ENCODE measurements around the gene HSPA4.

- TF ChIP-seq CTCF (conservative IDR thresholded peaks at IDR 0.05; ENCODE audit: low read depth, low read length), result no peak
- no peak for TF ChIP-seq EZH2 (IDR thresholded peaks at IDR 0.05; ENCODE audit: low read length, unreplicated experiment)
- no peak for TF ChIP-seq EZH2phosphoT487 (IDR thresholded peaks at IDR 0.05; ENCODE audit: borderline replicate concordance, low read length)
Observed at GRCh38 chr5:133063965-133064364, 12.2 kb downstream of the HSPA4 start.
